Testis (tissue), 2 donors: ENCODE data around the gene TUB.

ENCODE experiments used
- POLR2A ChIP-seq: fragments of 450-650 bp; IDR thresholded peaks from one replicate; pipeline ENCODE4 v1.6.1; 2017; ENCODE audit warnings: antibody characterized with exemption, mild to moderate bottlenecking, moderate library complexity
- TF ChIP-seq, protein P1 (sequence below), 3 experiments: fragments of 450-650 bp in 2 of 3; fragments of 200-600 bp in 1 of 3; sonication (generic) in 1 of 3; IDR thresholded peaks; one replicate each; pipeline ENCODE4 v1.5.1; 2016 to 2019; ENCODE audit warnings: antibody characterized with exemption in 3 of 3, mild to moderate bottlenecking in 2 of 3, moderate library complexity in 1 of 3

DNA sequence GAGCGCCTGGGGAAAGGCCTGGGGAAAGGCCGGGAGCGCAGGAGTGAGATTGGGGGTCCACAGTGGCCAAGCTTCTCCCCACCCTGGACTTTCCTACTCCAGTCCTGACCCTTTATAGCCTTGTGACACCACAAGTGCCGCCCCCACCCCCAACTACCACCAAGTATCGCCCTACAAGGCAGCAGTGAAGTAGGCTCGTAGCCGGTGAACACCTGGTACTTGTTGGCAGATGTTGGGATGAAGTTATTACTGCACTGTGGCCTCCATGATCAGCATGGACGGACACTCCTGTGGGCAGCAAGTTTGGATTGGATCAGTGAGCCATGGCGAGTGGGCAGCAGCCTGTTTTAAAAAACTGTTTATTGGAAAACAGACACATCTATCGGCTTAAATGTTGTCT, 48.9 kb upstream of the TUB start:
- TF ChIP-seq, protein P1, sequence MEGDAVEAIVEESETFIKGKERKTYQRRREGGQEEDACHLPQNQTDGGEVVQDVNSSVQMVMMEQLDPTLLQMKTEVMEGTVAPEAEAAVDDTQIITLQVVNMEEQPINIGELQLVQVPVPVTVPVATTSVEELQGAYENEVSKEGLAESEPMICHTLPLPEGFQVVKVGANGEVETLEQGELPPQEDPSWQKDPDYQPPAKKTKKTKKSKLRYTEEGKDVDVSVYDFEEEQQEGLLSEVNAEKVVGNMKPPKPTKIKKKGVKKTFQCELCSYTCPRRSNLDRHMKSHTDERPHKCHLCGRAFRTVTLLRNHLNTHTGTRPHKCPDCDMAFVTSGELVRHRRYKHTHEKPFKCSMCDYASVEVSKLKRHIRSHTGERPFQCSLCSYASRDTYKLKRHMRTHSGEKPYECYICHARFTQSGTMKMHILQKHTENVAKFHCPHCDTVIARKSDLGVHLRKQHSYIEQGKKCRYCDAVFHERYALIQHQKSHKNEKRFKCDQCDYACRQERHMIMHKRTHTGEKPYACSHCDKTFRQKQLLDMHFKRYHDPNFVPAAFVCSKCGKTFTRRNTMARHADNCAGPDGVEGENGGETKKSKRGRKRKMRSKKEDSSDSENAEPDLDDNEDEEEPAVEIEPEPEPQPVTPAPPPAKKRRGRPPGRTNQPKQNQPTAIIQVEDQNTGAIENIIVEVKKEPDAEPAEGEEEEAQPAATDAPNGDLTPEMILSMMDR (IDR thresholded peaks at IDR 0.05): no peak
- TF ChIP-seq POLR2A: no peak
